LNCAP (cell line): Measurements from ENCODE around the gene PCNA.

Experiments
- CTCF ChIP-seq: fragments of 450-650 bp; IDR thresholded peaks from 2 replicates; pipeline ENCODE4 v1.5.1; 2017; ENCODE audit warnings: mild to moderate bottlenecking

Gene PCNA

GRCh38 chr20:5156675-5157448, 37.1 kb upstream of the PCNA start:
- no peak for TF ChIP-seq CTCF

- no peak for TF ChIP-seq CTCF
Measured at GRCh38 chr20:5155404-5155803, 35.6 kb upstream of the PCNA start.

DNA sequence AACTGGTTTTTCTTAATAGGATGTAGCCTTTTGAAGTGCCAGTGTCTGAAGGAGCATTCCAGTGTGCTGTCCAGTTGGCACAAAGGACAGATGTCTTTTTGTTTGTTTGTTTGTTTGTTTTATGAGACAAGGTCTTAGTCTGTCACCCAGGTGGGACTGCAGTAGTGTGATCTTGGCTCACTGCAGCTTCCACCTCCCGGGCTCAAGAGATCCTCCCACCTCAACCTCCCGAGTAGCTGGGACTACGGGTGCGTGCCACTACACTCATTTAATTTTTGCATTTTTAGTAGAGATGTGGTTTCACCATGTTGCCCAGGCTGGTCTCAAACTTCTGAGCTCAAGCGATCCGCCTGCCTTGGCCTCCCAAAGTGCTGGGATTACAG, 34.8 kb upstream of the PCNA start:
- no peak for TF ChIP-seq CTCF

- TF ChIP-seq CTCF, result no peak
Measured at GRCh38 chr20:5153612-5154542, 34.1 kb upstream of the PCNA start.

DNA sequence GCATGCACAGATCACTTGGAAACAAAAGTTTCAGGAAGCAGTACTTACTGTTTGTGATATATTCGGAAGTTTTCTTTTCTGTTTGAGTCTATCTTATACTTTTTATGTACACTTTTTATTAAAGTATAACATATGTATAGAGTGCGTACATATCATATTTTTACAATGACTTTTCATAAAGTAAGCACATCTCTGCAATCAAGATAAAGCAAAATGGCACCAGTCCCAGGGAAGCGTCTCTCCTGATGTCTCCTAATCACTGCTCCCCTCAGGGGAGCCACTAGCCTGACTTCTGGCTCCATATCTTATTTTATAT, 33.4 kb upstream of the PCNA start:
- TF ChIP-seq CTCF, result no peak

- no peak for TF ChIP-seq CTCF
Measured at GRCh38 chr20:5150226-5151076, 30.7 kb upstream of the PCNA start.

DNA sequence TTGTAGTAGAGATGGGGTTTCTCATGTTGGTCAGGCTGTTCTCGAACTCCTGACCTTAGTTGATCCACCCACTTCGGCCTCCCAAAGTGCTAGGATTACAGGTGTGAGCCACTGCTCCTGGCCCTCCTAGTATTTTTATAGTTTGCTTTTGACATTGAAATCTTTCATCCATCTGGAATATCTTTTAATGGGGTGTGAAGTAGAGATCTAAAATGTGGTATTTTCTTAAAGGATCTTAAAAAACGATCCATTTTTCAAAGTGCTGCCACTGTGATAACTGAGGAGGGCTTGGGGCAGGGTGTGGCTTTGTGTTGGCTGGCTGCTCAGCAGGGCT, 30.1 kb upstream of the PCNA start:
- TF ChIP-seq CTCF, result no peak
